NCI-H82 treated with DMSO at 0.1 percent for 48 hours (cell line): ENCODE measurements around the gene TMBIM4.
"Not testable (repeated sequence)": the region's sequence is repeated elsewhere in the genome, so short reads cannot be mapped to it uniquely, and the experiment has no call there.

Source experiments
- DNase-seq: peaks from one replicate; lab custom pipeline; 2025; ENCODE audit not compliant: unreplicated experiment; lab: John Stamatoyannopoulos, UW

The TMBIM4 gene

GRCh38 chr12:66187036-66187435 lies 17.2 kb upstream of the TMBIM4 start:
- no peak for DNase-seq

- DNase-seq = not testable (repeated sequence)
These were observed 15.0 kb upstream of the TMBIM4 start for GRCh38 chr12:66184822-66185221.

GRCh38 chr12:66182956-66183355 lies 13.2 kb upstream of the TMBIM4 start:
- no peak for DNase-seq

GRCh38 chr12:66176105-66176900 lies 6.5 kb upstream of the TMBIM4 start:
- DNase-seq = no peak

- DNase-seq = not testable (repeated sequence)
These were observed 4.9 kb upstream of the TMBIM4 start for GRCh38 chr12:66174391-66175325.

GRCh38 chr12:66170606-66171005 lies 810 bp upstream of the TMBIM4 start:
- no peak for DNase-seq

GRCh38 chr12:66168410-66168809 lies 1.4 kb downstream of the TMBIM4 start:
- no peak for DNase-seq

GRCh38 chr12:66166561-66166960 lies 3.2 kb downstream of the TMBIM4 start:
- DNase-seq = no peak

GRCh38 chr12:66165141-66165540 lies 4.7 kb downstream of the TMBIM4 start:
- DNase-seq = no peak

GRCh38 chr12:66164349-66164821 lies 5.4 kb downstream of the TMBIM4 start:
- no peak for DNase-seq

GRCh38 chr12:66163289-66163688 lies 6.5 kb downstream of the TMBIM4 start:
- DNase-seq = no peak

- DNase-seq = no peak
These were observed 7.1 kb downstream of the TMBIM4 start for GRCh38 chr12:66162701-66163100.

GRCh38 chr12:66160704-66161103 lies 9.1 kb downstream of the TMBIM4 start:
- no peak for DNase-seq

- DNase-seq = no peak
These were observed 10.7 kb downstream of the TMBIM4 start for GRCh38 chr12:66159123-66159522.

- DNase-seq = no peak
These were observed 13.1 kb downstream of the TMBIM4 start for GRCh38 chr12:66156654-66157053.

GRCh38 chr12:66154776-66155175 lies 15.0 kb downstream of the TMBIM4 start:
- DNase-seq = no peak

GRCh38 chr12:66152732-66153131 lies 17.1 kb downstream of the TMBIM4 start:
- DNase-seq = no peak

- no peak for DNase-seq
These were observed 19.9 kb downstream of the TMBIM4 start for GRCh38 chr12:66149702-66150398.

- DNase-seq = no peak
These were observed 24.7 kb downstream of the TMBIM4 start for GRCh38 chr12:66144791-66145754.

GRCh38 chr12:66143868-66144267 lies 25.9 kb downstream of the TMBIM4 start:
- DNase-seq = no peak
